Measurements from ENCODE around the gene PROP1.
"Not testable (repeated sequence)": the region's sequence is repeated elsewhere in the genome, so short reads cannot be mapped to it uniquely, and the experiment has no call there.

Gene PROP1

DNA sequence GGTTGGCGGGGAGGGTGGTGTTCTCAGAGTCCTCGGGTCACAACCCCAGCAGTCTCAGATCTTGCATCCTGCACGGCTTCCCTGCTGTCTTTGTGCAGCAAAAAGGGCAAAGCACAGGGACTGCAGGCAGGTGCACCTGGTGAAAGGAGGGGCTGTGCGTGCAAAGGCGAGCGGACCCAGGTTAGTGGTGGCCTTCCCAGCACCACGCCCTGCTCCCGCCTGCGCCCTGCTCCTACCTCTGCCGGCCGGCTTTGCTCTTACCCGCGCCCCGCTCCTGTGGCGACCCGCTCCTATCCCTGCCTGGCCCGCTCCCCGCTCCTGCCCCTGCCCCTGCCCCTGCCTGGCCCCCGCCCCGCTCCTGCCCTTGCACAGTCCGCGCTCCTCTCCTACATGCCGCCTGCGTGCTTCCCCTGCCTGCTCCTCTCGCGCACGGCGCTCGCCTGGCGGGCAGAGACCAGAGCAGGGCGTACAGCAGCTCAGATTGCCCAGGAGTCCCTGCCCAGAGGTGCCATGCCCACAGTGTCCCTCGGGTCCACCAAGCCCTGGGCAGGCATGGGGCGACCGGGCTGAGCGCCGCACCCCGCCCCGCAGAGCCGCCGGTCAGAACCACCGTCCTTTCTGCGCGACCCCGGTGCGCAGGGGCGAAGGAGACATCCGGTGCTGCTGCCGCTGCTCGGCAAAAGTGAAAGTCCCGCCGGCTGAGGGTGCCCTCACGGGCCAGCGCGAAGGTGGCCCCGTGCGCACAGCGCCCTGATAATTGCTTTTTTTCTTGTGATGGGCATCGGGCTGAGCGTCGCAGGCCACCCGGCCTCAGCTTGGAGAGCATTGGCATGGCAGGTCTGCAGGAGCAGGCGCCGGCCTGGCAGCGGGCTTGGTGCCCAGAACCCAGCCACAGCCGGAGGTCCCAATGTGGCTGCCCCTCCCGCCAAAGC is 52.0 kb downstream of the PROP1 start:
- DNase-seq = not testable (repeated sequence)

DNA sequence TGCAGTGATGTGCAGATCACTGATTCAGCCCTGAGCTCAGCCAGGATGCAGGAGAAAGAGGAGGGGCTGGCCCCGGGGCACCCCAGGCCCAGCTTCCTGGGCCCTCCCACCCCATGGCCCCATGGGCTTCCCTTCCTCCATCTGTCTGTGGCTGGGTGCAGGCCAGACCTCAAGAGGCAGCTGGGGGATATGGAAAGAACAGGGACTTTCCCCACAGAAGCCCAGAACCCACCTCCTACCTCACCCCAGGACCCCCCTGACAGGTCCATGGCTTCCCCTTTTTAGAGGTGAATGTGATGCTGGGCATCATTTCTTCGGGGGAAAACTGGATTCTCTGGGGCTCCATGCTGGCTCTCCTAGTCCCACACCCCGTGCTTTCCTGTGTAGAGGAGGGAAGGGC is 53.1 kb downstream of the PROP1 start:
- DNase-seq = not testable (repeated sequence)
